ENCODE measurements around the gene MTPN. TPM values are rescaled to one million over a fixed set of nuclear protein-coding genes. Genes with fewer than 3 reads are reported as not detected.

The MTPN gene, protein sequence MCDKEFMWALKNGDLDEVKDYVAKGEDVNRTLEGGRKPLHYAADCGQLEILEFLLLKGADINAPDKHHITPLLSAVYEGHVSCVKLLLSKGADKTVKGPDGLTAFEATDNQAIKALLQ
- total RNA-seq, result 10 to 100 TPM; 39.4 to 74.3 (median 62.9) TPM

DNA sequence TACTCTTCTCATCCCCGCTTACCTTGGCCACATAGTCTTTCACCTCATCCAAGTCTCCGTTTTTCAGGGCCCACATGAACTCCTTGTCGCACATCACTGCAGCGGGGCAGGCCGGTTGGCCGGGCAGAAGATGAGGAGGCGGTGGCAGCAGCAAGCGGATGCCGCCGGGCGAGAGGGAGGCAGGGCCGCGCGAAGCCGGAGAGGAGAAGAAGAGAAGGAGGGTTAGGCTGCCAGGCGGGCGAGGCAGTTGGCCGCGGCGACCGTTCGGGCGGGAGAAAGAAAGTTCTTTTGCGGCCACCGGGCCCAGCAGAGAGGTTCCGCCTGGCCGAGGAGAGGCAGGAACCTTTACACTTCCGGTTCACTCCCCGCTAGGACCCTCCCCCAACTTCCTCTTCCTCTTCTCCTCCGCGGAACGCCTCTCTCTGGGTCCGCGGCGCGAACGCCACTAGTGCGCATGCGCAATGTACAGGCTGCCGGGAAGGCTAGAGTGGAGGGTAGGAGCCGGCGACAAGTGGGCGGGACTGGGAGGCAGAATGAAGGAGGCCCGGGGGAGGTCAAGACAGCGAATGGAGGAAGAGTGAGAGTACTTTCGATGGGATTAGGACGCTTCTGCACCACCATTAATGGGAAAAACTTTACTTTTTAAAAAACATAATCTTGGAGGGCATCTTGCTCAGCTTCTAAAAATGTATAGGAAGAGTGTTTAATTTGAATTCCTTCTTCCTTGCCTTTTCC, at the start of gene MTPN:
TSS of gene MTPN (minus strand) at position 353 of the 735 bp plus-strand sequence. CDS start at position 94, 259 bp downstream.
- no peaks in the 10 kb centered on the region for H3K27me3 ChIP-seq
- H3K4me3 ChIP-seq, result peak within 1 kb of the TSS; percentile 66 to 86 (median 82)
- peaks cover 0 to 27% (median 6%) of the 10 kb centered on the region in 4 donors for H3K4me1 ChIP-seq
- peak; percentile 98 to 100 (median 98) for DNase-seq
- H3K9me3 ChIP-seq, result no peaks in the 10 kb centered on the region
- TF ChIP-seq, protein P1, sequence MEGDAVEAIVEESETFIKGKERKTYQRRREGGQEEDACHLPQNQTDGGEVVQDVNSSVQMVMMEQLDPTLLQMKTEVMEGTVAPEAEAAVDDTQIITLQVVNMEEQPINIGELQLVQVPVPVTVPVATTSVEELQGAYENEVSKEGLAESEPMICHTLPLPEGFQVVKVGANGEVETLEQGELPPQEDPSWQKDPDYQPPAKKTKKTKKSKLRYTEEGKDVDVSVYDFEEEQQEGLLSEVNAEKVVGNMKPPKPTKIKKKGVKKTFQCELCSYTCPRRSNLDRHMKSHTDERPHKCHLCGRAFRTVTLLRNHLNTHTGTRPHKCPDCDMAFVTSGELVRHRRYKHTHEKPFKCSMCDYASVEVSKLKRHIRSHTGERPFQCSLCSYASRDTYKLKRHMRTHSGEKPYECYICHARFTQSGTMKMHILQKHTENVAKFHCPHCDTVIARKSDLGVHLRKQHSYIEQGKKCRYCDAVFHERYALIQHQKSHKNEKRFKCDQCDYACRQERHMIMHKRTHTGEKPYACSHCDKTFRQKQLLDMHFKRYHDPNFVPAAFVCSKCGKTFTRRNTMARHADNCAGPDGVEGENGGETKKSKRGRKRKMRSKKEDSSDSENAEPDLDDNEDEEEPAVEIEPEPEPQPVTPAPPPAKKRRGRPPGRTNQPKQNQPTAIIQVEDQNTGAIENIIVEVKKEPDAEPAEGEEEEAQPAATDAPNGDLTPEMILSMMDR (IDR thresholded peaks at IDR 0.05), result no peak
- TF ChIP-seq POLR2A (IDR thresholded peaks at IDR 0.05), result peak; percentile 53 to 57
- H3K27ac ChIP-seq, result peak within 1 kb of the TSS; percentile 82 to 90 (median 86)
- H3K36me3 ChIP-seq, result no peaks in the 10 kb centered on the region

DNA sequence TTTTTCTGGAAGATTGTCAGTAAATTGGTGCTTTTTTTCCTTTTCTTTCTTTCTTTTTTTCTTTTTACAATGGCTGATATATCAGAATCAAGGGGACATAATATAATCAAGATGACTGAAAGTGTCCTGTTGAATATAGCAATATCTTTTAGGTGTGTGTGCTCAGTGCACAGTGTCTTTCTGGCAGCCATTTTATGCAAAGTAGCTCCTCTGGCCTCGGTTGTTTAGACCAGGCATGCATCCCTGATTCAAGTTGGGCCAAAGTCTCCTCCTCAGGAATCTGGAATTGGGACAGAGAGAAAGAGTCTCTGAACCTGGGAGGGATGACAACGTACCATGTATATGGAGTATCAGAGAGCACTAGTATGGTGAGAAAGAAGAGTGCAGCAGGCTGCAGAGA, 49.0 kb upstream of the MTPN start:
- no peak overlapping the region for H3K4me3 ChIP-seq

DNA sequence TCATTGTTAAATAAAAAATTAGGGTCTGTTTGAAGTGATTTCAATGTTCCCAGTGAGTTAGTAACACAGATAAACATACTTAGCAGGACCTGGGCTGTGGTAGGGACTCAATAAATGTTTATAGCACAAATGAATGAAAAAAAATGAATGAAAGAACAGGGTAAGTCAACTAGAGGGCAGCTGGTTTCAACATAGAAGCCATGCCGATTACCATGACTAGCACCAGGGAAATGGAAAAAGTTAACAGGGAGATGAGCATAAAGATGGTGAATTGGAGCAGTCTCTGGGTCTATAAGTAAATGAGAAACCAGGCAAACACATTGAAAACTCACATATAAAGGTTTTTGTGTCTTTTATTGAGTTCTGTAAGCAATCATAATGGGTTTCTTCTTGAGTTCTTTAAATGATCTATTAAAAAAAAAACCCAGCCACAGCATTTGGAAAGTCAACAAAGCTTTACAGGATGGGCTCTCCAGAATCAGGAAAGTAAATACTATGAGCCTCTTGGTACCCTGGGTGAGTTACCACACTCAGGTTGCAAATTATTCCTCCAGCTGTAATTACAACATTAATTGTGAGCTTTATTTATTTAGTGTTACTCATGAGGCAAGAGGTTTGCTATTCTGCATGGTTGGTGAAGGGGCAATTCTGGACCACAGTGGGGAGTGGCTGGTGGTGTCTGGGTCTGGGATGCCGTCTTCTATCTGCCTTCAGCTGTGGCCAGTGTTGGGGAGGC, 46.1 kb upstream of the MTPN start:
- no peak for DNase-seq
- Histone ChIP-seq H3K36me3 (no peaks in the 10 kb centered on the region), H3K9me3 (no peaks in the 10 kb centered on the region), H3K27ac (no peak overlapping the region), H3K4me3 (no peak overlapping the region), H3K27me3 (no peaks in the 10 kb centered on the region), H3K4me1 (no peaks in the 10 kb centered on the region)
- TF ChIP-seq, protein P1 (IDR thresholded peaks at IDR 0.05), result no peak
- no peak for TF ChIP-seq POLR2A (IDR thresholded peaks at IDR 0.05)

More for the DNA sequence above, 49.0 kb upstream of the MTPN start:
- H3K36me3 ChIP-seq, result no peaks in the 10 kb centered on the region
- TF ChIP-seq, protein P1 (IDR thresholded peaks at IDR 0.05), result no peak
- TF ChIP-seq POLR2A (IDR thresholded peaks at IDR 0.05), result no peak
- no peak for DNase-seq
- H3K27me3 ChIP-seq, result no peaks in the 10 kb centered on the region
- H3K9me3 ChIP-seq, result no peaks in the 10 kb centered on the region
- no peaks in the 10 kb centered on the region for H3K4me1 ChIP-seq
- no peak overlapping the region for H3K27ac ChIP-seq

DNA sequence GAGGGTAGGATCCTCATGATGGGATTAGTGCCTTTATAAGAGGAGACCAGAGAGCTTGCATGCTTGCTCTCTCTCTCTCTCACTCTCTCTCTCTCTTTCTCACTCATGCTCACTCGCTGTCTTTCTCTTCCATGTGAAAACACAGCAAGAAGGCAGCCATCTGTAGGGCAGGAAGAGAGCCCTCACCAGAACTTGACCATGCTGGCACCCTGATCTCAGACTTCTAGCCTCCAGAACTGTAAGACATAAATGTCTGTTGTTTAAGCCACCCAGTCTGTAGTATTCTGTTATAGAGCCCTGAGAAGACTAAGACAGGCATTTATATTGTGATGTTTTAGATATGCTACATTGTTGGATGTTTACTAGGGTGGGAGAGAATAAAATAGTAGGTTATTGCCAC, 43.4 kb upstream of the MTPN start:
- DNase-seq, result no peak
- Histone ChIP-seq H3K4me3 (no peak overlapping the region), H3K9me3 (no peaks in the 10 kb centered on the region), H3K36me3 (no peaks in the 10 kb centered on the region), H3K4me1 (no peaks in the 10 kb centered on the region), H3K27me3 (no peaks in the 10 kb centered on the region), H3K27ac (no peak overlapping the region)
- no peak for TF ChIP-seq POLR2A (IDR thresholded peaks at IDR 0.05)
- TF ChIP-seq, protein P1 (IDR thresholded peaks at IDR 0.05), result no peak

DNA sequence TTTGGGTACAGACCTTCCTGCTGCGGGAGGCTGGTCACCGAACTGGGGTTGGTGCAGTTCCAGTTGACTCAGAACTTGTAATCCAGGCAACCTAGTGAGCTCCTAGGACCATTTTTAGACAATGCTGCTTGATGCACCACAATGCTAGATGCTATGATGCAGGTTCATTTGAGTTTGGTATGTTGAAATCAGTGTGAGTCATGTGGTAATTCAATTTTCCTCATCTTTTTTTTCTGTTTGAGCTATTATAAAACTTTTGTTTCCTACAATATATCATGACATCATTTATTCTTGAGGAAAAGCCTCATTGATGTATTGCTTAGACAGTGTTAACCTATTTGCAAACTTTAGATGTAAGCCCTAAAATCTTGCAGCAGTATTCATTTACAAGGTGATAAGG, 40.9 kb upstream of the MTPN start:
- DNase-seq, result no peak
- no peaks in the 10 kb centered on the region for H3K27me3 ChIP-seq
- H3K36me3 ChIP-seq, result no peaks in the 10 kb centered on the region
- no peaks in the 10 kb centered on the region for H3K9me3 ChIP-seq
- no peaks in the 10 kb centered on the region for H3K4me1 ChIP-seq
- H3K27ac ChIP-seq, result no peak overlapping the region
- no peak overlapping the region for H3K4me3 ChIP-seq
- TF ChIP-seq, protein P1 (IDR thresholded peaks at IDR 0.05), result no peak
- TF ChIP-seq POLR2A (IDR thresholded peaks at IDR 0.05), result no peak

Data from Peyer's patch (tissue), 4 donors.